Naive thymus-derived CD8-positive, alpha-beta T cell (primary cell): ENCODE measurements around the gene TTC16. TPM values are rescaled to one million over a fixed set of nuclear protein-coding genes. Genes with fewer than 3 reads are reported as not detected.
A peak's percentile ranks its signal among the peaks of the same experiment; 100 is the strongest.

Source experiments
- ATAC-seq, 2 donors: fragments of 150-1000 bp; cut with Tn5 transposase in 1 of 2; sonication (Bioruptor Pico), chemical (Tn5 transposase) in 1 of 2; 1 replicate in 1 of 2; 2 replicates in 1 of 2; pipeline ENCODE4 v1.10.0; 2021; ENCODE audit warnings: mild to moderate bottlenecking in 2 of 2, moderate library complexity in 2 of 2
- POLR2A ChIA-PET: fragments of 350-600 bp; sonication (Branson Sonifier 250); formaldehyde crosslinking; loops from one replicate; lab custom pipeline; 2021; ENCODE audit warnings: antibody characterized with exemption; lab: Charles Lee
- DNase-seq, 10 donors: peaks; one replicate each; pipeline versions ENCODE4 v3.0.0 to v3.0.0-alpha.2; 2020 to 2022
- H3K27ac Mint-ChIP-seq, 10 donors: one replicate each; pipeline ENCODE4 v1.8.0; 2020 to 2022; ENCODE audit warnings: mild to moderate bottlenecking in 10 of 10, mixed read lengths in 10 of 10, moderate library complexity in 4 of 10, inconsistent platforms in 1 of 10
- H3K27me3 Mint-ChIP-seq, 5 donors: one replicate each; pipeline ENCODE4 v1.8.0; 2021 to 2022; ENCODE audit warnings: mixed read lengths in 5 of 5
- H3K36me3 Mint-ChIP-seq, 3 donors: one replicate each; pipeline ENCODE4 v1.8.0; 2020 to 2022; ENCODE audit warnings: mixed read lengths in 3 of 3, mild to moderate bottlenecking in 2 of 3, inconsistent platforms in 1 of 3
- H3K4me1 Mint-ChIP-seq, 4 donors: one replicate each; pipeline ENCODE4 v1.8.0; 2021 to 2022; ENCODE audit warnings: mixed read lengths in 4 of 4
- H3K4me3 Mint-ChIP-seq, 10 donors: one replicate each; pipeline ENCODE4 v1.8.0; 2020 to 2022; ENCODE audit warnings: mild to moderate bottlenecking in 10 of 10, mixed read lengths in 10 of 10, moderate library complexity in 6 of 10, inconsistent platforms in 1 of 10
- H3K9me3 Mint-ChIP-seq, 9 donors: one replicate each; pipeline ENCODE4 v1.8.0; 2020 to 2022; ENCODE audit warnings: mixed read lengths in 9 of 9, mild to moderate bottlenecking in 3 of 9, inconsistent platforms in 1 of 9, moderate library complexity in 1 of 9
- polyA plus RNA-seq, 3 donors: library from polyadenylated mRNA; unstranded; fragments of 300-500 nt; fragmentation: Illumina TruSeq; gene quantifications; one replicate each; pipeline ENCODE4 v1.2.3, GENCODE V29; 2021
- total RNA-seq, 8 experiments: library from RNA in 2 of 8; stranded (reverse) in 2 of 8; gene quantifications; one replicate each; pipeline ENCODE4 v1.2.3 and lab custom pipeline; 2021 to 2026

Gene TTC16
- total and polyA plus RNA-seq, 5 experiments from 2014 or later = 1.8 to 8.2 (median 4.4) TPM

GRCh38 chr9:127700594-127701255, 15.2 kb upstream of the TTC16 start:
- H3K4me1 Mint-ChIP-seq = peaks cover 6 to 15% (median 11%) of the 10 kb centered on the region in 4 donors
- DNase-seq (no peak), ATAC-seq (no peak)
- no peaks in the 10 kb centered on the region for H3K9me3 Mint-ChIP-seq
- POLR2A ChIA-PET = no interaction called here
- no peaks in the 10 kb centered on the region for H3K36me3 Mint-ChIP-seq
- peak overlapping the region in 7 of 10 donors; percentile 31 to 89 (median 76) for H3K4me3 Mint-ChIP-seq
- peaks cover 0 to 1% (median 0%) of the 10 kb centered on the region in 5 donors for H3K27me3 Mint-ChIP-seq
- peak overlapping the region in 3 of 10 donors; percentile 43 to 58 (median 52) for H3K27ac Mint-ChIP-seq

- Mint-ChIP-seq H3K36me3 (no peaks in the 10 kb centered on the region), H3K9me3 (no peaks in the 10 kb centered on the region), H3K4me1 (peaks cover 13 to 24% (median 18%) of the 10 kb centered on the region in 4 donors), H3K27ac (peak overlapping the region in 2 of 10 donors; percentile 15 to 37), H3K27me3 (peaks cover 0 to 1% (median 0%) of the 10 kb centered on the region in 5 donors), H3K4me3 (peak overlapping the region in 1 of 10 donors; percentile 22)
- ATAC-seq = no peak
- no peak for DNase-seq
- POLR2A ChIA-PET = no interaction called here
Measured at GRCh38 chr9:127703289-127703946, 12.5 kb upstream of the TTC16 start.

GRCh38 chr9:127705577-127706379, 10.1 kb upstream of the TTC16 start:
- Mint-ChIP-seq H3K4me1 (peaks cover 10 to 18% (median 16%) of the 10 kb centered on the region in 4 donors), H3K27me3 (peaks cover 0 to 1% (median 0%) of the 10 kb centered on the region in 5 donors), H3K27ac (peak overlapping the region in 1 of 10 donors; percentile 62), H3K4me3 (no peak overlapping the region), H3K9me3 (peaks cover 0 to 2% (median 0%) of the 10 kb centered on the region in 9 donors), H3K36me3 (no peaks in the 10 kb centered on the region)
- ATAC-seq = no peak
- POLR2A ChIA-PET = interaction anchor here (0.8 to 1.3 kb wide), 2 partner anchors 15 kb away, joined by 3 to 4 read pairs; no protein-coding TSS in a partner anchor
- DNase-seq = no peak

GRCh38 chr9:127706836-127707241, 9.0 kb upstream of the TTC16 start, which contains the start of gene CFAP157:
Gene CFAP157 (plus strand): TSS chr9:127706988. CDS start chr9:127707032, 44 bp downstream.
- H3K9me3 Mint-ChIP-seq = peaks cover 0 to 2% (median 0%) of the 10 kb centered on the region in 9 donors
- no peaks in the 10 kb centered on the region for H3K36me3 Mint-ChIP-seq
- H3K27ac Mint-ChIP-seq = peak within 1 kb of the TSS in 6 of 10 donors; percentile 27 to 87 (median 64)
- DNase-seq (no peak), ATAC-seq (no peak)
- POLR2A ChIA-PET = interaction anchor here (1.0 kb wide), 1 partner anchor 9 kb away, joined by 3 read pairs; the partner anchor contains the start of gene PTRH1
- H3K4me3 Mint-ChIP-seq = peak within 1 kb of the TSS in 2 of 10 donors; percentile 15 to 39
- H3K4me1 Mint-ChIP-seq = peaks cover 15 to 27% (median 25%) of the 10 kb centered on the region in 4 donors
- peaks cover 0 to 1% (median 0%) of the 10 kb centered on the region in 5 donors for H3K27me3 Mint-ChIP-seq

- no peaks in the 10 kb centered on the region for H3K36me3 Mint-ChIP-seq
- peaks cover 0 to 1% (median 0%) of the 10 kb centered on the region in 5 donors for H3K27me3 Mint-ChIP-seq
- H3K4me1 Mint-ChIP-seq = peaks cover 15 to 32% (median 28%) of the 10 kb centered on the region in 4 donors
- peak in 2 of 10 donors; percentile 9 to 27 for DNase-seq
- peak overlapping the region in 3 of 10 donors; percentile 27 to 87 (median 59) for H3K27ac Mint-ChIP-seq
- peak; percentile 72 to 73 for ATAC-seq
- peaks cover 0 to 2% (median 0%) of the 10 kb centered on the region in 9 donors for H3K9me3 Mint-ChIP-seq
- H3K4me3 Mint-ChIP-seq = peak overlapping the region in 1 of 10 donors; percentile 15
- POLR2A ChIA-PET = no interaction called here
Measured at GRCh38 chr9:127707766-127708165, 8.1 kb upstream of the TTC16 start.

- no peak overlapping the region for H3K27ac Mint-ChIP-seq
- DNase-seq (no peak), ATAC-seq (no peak)
- POLR2A ChIA-PET = interaction anchor here (1.4 kb wide), 1 partner anchor 11 kb away, joined by 4 read pairs; no protein-coding TSS in a partner anchor
- no peaks in the 10 kb centered on the region for H3K36me3 Mint-ChIP-seq
- H3K9me3 Mint-ChIP-seq = peaks cover 0 to 2% (median 0%) of the 10 kb centered on the region in 9 donors
- H3K27me3 Mint-ChIP-seq = peaks cover 0 to 1% (median 0%) of the 10 kb centered on the region in 5 donors
- no peak overlapping the region for H3K4me3 Mint-ChIP-seq
- peaks cover 15 to 37% (median 28%) of the 10 kb centered on the region in 4 donors for H3K4me1 Mint-ChIP-seq
Measured at GRCh38 chr9:127708952-127709587, 6.8 kb upstream of the TTC16 start.

GRCh38 chr9:127710204-127710783, 5.6 kb upstream of the TTC16 start:
- H3K36me3 Mint-ChIP-seq = no peaks in the 10 kb centered on the region
- peaks cover 15 to 45% (median 31%) of the 10 kb centered on the region in 4 donors for H3K4me1 Mint-ChIP-seq
- DNase-seq (no peak), ATAC-seq (no peak)
- H3K27ac Mint-ChIP-seq = peak overlapping the region in 2 of 10 donors; percentile 58 to 66
- H3K4me3 Mint-ChIP-seq = peak overlapping the region in 2 of 10 donors; percentile 29 to 72
- peaks cover 0 to 2% (median 0%) of the 10 kb centered on the region in 9 donors for H3K9me3 Mint-ChIP-seq
- POLR2A ChIA-PET = interaction anchor here (1.0 to 1.4 kb wide), 2 partner anchors 10 to 14 kb away, joined by 3 to 4 read pairs; no protein-coding TSS in a partner anchor
- no peaks in the 10 kb centered on the region for H3K27me3 Mint-ChIP-seq

- Mint-ChIP-seq H3K4me1 (peaks cover 19 to 51% (median 40%) of the 10 kb centered on the region in 4 donors), H3K27ac (peak overlapping the region in 8 of 10 donors; percentile 29 to 81 (median 50)), H3K36me3 (no peaks in the 10 kb centered on the region), H3K9me3 (peaks cover 0 to 2% (median 0%) of the 10 kb centered on the region in 9 donors), H3K4me3 (peak overlapping the region in 8 of 10 donors; percentile 5 to 85 (median 42)), H3K27me3 (no peaks in the 10 kb centered on the region)
- POLR2A ChIA-PET = no interaction called here
- DNase-seq (no peak), ATAC-seq (no peak)
Measured at GRCh38 chr9:127711226-127711701, 4.6 kb upstream of the TTC16 start.

- ATAC-seq = no peak
- Mint-ChIP-seq H3K9me3 (peaks cover 0 to 2% (median 0%) of the 10 kb centered on the region in 9 donors), H3K36me3 (no peaks in the 10 kb centered on the region), H3K4me3 (peak overlapping the region in 2 of 10 donors; percentile 30 to 69), H3K27me3 (no peaks in the 10 kb centered on the region), H3K4me1 (peaks cover 18 to 53% (median 41%) of the 10 kb centered on the region in 4 donors), H3K27ac (peak overlapping the region in 1 of 10 donors; percentile 47)
- DNase-seq = no peak
- POLR2A ChIA-PET = interaction anchor here (0.9 to 1.0 kb wide), 2 partner anchors 26 to 67 kb away, joined by 3 read pairs; no protein-coding TSS in a partner anchor
Measured at GRCh38 chr9:127711831-127712274, 4.0 kb upstream of the TTC16 start.

- H3K4me3 Mint-ChIP-seq = peak overlapping the region in 5 of 10 donors; percentile 14 to 69 (median 32)
- POLR2A ChIA-PET = interaction anchor here (0.9 to 1.0 kb wide), 2 partner anchors 27 to 67 kb away, joined by 3 read pairs; no protein-coding TSS in a partner anchor
- H3K36me3 Mint-ChIP-seq = no peaks in the 10 kb centered on the region
- peaks cover 17 to 49% (median 40%) of the 10 kb centered on the region in 4 donors for H3K4me1 Mint-ChIP-seq
- peak overlapping the region in 1 of 10 donors; percentile 33 for H3K27ac Mint-ChIP-seq
- ATAC-seq (no peak), DNase-seq (no peak)
- peaks cover 0 to 2% (median 0%) of the 10 kb centered on the region in 9 donors for H3K9me3 Mint-ChIP-seq
- H3K27me3 Mint-ChIP-seq = no peaks in the 10 kb centered on the region
Measured at GRCh38 chr9:127712371-127712770, 3.5 kb upstream of the TTC16 start.
